ENCODE data around the gene PTPRM. TPM values are rescaled to one million over a fixed set of nuclear protein-coding genes. Genes with fewer than 3 reads are reported as not detected.

The PTPRM gene
- total RNA-seq, 1 donor from 2014 or later = 59.0 TPM

- DNase-seq (ENCODE audit: low read depth, low spot score) = no peak
Observed at GRCh38 chr18:8313043-8313442, 745.9 kb downstream of the PTPRM start.

- DNase-seq (ENCODE audit: low read depth, low spot score) = no peak
Observed at GRCh38 chr18:8314124-8314523, 747.0 kb downstream of the PTPRM start.

- DNase-seq (ENCODE audit: low read depth, low spot score) = no peak
Observed at GRCh38 chr18:8319798-8320489, 752.8 kb downstream of the PTPRM start.

DNA sequence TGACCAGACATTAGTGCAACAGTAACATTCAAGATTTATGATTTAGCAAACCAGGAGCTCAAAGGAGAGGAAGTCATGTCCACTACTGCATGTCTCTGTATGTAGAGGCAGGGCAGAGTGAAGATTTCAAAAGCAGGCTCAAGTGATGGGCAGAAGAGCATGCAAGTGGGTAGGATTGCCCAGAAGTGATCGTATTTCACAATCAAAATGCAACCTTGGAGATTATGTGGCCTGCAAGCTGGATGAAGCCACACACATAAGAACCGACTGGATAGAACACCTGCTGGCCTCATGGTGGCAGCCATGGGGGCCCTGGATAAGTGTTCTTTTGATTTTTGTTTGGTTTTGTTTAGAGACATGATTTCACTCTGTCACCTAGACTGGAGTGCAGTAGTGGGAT lies 755.4 kb downstream of the PTPRM start:
- DNase-seq (ENCODE audit: low read depth, low spot score) = no peak

- DNase-seq (ENCODE audit: low read depth, low spot score) = no peak
Observed at GRCh38 chr18:8324343-8325065, 757.4 kb downstream of the PTPRM start.

DNA sequence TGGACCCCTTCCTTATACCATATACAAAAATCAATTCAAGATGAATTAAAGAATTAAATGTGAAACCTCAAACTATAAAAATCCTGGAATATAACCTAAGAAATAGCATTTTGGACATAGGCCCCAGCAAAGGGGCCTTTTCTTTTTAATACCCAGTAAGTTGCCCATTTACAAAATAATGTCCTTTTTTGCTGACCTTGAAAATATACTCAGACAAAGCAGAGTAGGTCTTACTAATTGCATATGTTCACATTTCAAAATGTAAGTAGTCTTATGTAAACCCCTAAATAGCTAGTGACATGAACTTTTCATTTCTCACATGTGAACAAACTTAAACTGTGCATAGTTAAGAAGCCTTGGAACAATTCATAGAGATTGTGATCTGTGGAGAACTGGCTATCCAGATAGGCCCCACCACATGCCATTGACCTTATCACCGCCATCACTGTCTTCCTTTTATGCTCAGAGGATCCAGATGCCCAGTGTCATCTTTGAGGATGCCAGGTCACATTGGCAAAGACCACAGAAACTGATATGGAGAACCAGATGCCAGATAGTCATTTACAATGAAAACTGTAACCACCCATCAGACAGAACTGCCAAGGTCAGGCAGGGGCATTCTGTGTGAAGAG lies 759.8 kb downstream of the PTPRM start:
- DNase-seq (ENCODE audit: low read depth, low spot score) = no peak

GRCh38 chr18:8328126-8328525 lies 761.0 kb downstream of the PTPRM start:
- no peak for DNase-seq (ENCODE audit: low read depth, low spot score)

- DNase-seq (ENCODE audit: low read depth, low spot score) = peak; percentile 2
Observed at GRCh38 chr18:8329186-8329771, 762.2 kb downstream of the PTPRM start.

- no peak for DNase-seq (ENCODE audit: low read depth, low spot score)
Observed at GRCh38 chr18:8330575-8330974, 763.5 kb downstream of the PTPRM start.

DNA sequence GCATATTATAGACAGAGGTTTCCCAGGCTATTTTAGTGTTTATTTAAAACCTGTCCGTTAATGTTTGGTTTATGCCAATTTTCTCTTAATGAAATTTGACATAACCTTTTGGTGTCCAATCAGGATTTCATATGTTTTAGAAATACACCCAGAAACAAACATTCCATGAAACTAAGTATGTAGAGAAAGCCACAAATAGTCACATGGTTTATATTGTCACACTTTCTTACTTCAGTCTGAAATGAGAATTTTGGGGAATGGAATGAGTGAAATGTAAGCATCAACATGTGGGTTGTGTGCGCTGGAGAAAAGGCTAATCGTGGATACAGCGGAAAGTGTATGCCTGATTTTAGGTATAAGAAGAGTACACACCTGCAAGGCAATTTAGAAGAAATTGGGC lies 765.2 kb downstream of the PTPRM start:
- DNase-seq (ENCODE audit: low read depth, low spot score) = no peak

DNA sequence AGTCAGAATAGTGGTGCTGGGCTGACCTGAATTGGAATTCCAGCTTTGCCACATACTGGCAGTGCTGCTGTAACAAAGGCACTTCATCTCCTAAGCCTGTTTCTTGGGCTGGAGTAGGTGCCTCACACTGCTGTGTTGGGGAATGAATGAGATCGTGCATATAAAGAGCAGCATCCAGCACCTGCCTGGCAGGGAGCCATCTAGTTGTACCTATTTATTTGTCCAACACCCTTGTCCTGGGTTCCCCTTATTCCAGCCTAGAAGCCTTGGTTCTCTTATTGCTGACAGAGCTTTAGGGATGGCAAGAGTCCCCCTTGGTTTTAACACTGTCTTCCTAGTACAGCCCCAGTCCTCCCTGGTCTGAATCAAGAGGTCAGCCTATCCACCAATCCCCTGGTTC lies 766.8 kb downstream of the PTPRM start:
- DNase-seq (ENCODE audit: low read depth, low spot score) = no peak

GRCh38 chr18:8337211-8337610 lies 770.1 kb downstream of the PTPRM start:
- DNase-seq (ENCODE audit: low read depth, low spot score) = no peak

DNA sequence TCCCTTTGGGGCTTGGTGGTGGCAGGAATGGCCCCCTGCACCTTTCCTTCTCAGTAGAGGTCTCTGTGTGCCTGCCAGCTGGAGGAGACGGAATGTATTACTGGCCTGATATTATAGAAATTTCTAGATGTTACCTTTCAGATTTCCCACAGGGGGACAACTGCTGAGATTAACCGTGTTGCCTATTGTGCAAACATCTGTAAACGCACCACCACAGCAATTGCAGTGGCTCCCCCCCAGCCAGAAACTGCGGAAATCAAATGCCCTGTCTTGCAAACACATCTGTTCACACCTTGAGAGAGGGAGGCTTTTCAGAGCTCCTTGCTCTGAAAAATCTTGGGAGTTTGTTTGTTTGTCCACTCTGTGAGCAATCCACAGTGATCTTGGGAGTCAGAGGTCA lies 772.1 kb downstream of the PTPRM start:
- DNase-seq (ENCODE audit: low read depth, low spot score) = no peak

DNA sequence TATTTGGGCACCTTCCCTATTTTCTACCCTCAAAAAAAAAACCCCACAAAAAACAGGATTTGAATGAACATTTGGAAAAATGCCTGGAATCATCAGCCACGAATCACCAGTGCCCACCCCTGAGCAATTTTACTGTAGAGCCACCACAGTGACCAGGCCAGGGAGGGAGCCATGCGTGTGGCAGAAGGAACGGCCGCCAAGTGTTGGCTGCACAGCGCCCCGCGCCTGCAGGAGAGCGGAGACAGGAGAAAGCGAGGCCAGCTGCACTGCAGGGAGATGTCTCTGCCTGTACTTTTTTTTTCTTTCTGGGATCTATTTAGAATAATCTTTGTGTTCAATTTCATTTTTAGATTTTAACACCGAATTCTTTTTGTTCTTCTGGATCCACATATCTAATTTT lies 772.8 kb downstream of the PTPRM start:
- DNase-seq (ENCODE audit: low read depth, low spot score) = no peak

GRCh38 chr18:8341481-8342230 lies 774.5 kb downstream of the PTPRM start:
- DNase-seq (ENCODE audit: low read depth, low spot score) = no peak

DNA sequence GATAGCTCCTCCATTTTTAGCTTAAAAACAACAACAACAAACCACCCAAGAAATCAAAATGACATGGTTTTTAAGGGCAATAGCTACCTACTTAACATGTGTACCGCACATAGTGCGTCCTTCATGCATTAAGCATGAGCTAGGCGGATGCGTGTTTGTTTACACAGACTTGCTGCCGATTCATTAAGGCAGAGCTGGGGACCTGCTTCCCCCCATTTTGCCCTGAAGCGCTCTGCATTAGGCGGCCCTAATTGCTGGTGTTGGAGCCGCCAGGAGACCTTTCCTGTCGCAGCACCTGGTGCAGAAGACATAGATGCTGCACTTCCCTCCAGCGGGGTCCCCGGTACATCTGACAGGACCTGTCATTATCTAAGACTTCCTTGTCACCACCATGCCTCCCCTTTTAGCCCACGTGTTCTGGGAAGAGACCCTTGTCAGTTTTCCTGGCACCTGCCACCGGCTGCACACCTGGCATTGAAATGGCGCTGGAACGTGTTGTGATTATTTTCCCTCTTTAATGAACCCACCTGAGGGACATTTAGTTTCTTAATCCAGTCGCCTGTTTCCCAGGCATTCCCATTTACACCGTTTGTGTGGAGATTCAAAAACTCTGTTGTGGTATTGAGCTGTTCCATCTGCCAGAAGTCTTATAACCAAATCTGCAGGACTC lies 781.1 kb downstream of the PTPRM start:
- no peak for DNase-seq (ENCODE audit: low read depth, low spot score)

DNA sequence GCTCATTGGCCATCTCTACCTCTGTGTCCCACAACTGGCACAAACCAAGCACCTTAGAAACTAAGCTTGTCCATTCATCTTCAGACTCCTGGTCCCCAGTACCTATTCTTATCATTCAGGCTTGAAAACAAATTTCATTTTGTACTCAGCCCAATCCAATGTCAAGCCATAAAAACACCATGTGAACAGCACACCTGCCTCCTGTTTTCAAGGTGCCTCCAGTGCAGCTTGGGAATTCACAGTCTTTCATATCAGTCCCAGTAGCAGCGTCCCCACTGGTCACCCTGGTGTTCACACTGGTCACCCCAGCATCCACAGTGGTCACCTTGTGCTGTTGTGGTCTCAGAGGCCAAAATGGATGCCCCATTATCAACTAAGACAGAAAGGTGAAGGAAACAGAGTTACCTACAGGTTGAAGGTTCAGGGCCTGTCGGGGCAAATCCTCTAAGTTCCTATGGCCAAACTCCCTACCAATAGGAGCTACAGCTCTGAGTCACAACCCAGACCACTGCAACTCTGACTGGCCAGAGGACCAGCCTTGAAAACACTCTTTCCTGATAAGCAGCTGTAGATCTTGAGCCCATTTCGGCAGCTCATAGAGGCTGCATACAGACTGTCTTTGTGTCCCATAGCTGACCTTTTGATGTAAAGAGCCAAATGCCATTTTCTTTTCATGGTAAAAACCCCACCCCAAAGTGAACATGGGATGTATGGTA lies 782.6 kb downstream of the PTPRM start:
- no peak for DNase-seq (ENCODE audit: low read depth, low spot score)

DNA sequence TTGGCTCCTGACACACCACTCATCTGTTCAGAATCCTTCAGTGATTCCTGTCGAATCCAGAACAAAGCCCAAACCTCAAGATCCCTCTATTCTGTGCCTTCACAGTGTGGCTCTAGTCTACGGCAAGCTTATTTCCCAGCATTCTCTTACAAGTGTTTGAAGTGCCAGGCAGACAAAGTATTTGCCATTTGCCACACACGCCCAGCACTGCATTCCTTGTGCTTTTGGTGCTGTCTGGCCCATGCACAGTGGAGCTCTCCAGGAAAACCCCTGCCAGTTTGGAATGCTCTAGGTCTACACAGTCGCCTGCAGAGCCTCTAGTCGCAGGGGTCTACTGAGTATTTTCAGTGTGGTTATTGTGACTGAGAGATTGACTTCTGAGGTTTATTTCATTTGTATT lies 783.5 kb downstream of the PTPRM start:
- DNase-seq (ENCODE audit: low read depth, low spot score) = no peak

- DNase-seq (ENCODE audit: low read depth, low spot score) = no peak
Observed at GRCh38 chr18:8351161-8351560, 784.0 kb downstream of the PTPRM start.

- no peak for DNase-seq (ENCODE audit: low read depth, low spot score)
Observed at GRCh38 chr18:8354304-8354703, 787.2 kb downstream of the PTPRM start.
